Measurements from ENCODE around the gene GLT1D1.

The GLT1D1 gene

GRCh38 chr12:128856035-128856790, 2.9 kb downstream of the GLT1D1 start:
- DNase-seq (ENCODE audit: low read depth), result no peak

- DNase-seq (ENCODE audit: low read depth), result no peak
These were observed 3.5 kb downstream of the GLT1D1 start for GRCh38 chr12:128856791-128857078.

GRCh38 chr12:128857133-128857763, 4.0 kb downstream of the GLT1D1 start:
- DNase-seq (ENCODE audit: low read depth), result no peak

GRCh38 chr12:128859311-128859710, 6.0 kb downstream of the GLT1D1 start:
- no peak for DNase-seq (ENCODE audit: low read depth)

GRCh38 chr12:128861226-128862016, 8.1 kb downstream of the GLT1D1 start:
- no peak for DNase-seq (ENCODE audit: low read depth)

- DNase-seq (ENCODE audit: low read depth), result no peak
These were observed 10.7 kb downstream of the GLT1D1 start for GRCh38 chr12:128863957-128864356.

- no peak for DNase-seq (ENCODE audit: low read depth)
These were observed 11.4 kb downstream of the GLT1D1 start for GRCh38 chr12:128864516-128865186.

- no peak for DNase-seq (ENCODE audit: low read depth)
These were observed 14.2 kb downstream of the GLT1D1 start for GRCh38 chr12:128867466-128867865.

- DNase-seq (ENCODE audit: low read depth), result no peak
These were observed 18.2 kb downstream of the GLT1D1 start for GRCh38 chr12:128871516-128871892.

GRCh38 chr12:128872303-128872702, 19.0 kb downstream of the GLT1D1 start:
- DNase-seq (ENCODE audit: low read depth), result no peak

- DNase-seq (ENCODE audit: low read depth), result no peak
These were observed 23.3 kb downstream of the GLT1D1 start for GRCh38 chr12:128876559-128876958.

GRCh38 chr12:128879898-128880764, 26.9 kb downstream of the GLT1D1 start:
- no peak for DNase-seq (ENCODE audit: low read depth)

- DNase-seq (ENCODE audit: low read depth), result no peak
These were observed 38.6 kb downstream of the GLT1D1 start for GRCh38 chr12:128891856-128892255.

GRCh38 chr12:128903236-128903635, 50.0 kb downstream of the GLT1D1 start:
- no peak for DNase-seq (ENCODE audit: low read depth)

GRCh38 chr12:128905003-128905544, 51.8 kb downstream of the GLT1D1 start:
- no peak for DNase-seq (ENCODE audit: low read depth)

- no peak for DNase-seq (ENCODE audit: low read depth)
These were observed 53.3 kb downstream of the GLT1D1 start for GRCh38 chr12:128906485-128907137.

- no peak for DNase-seq (ENCODE audit: low read depth)
These were observed 55.0 kb downstream of the GLT1D1 start for GRCh38 chr12:128908254-128908653.

GRCh38 chr12:128909653-128910052, 56.4 kb downstream of the GLT1D1 start:
- no peak for DNase-seq (ENCODE audit: low read depth)

- no peak for DNase-seq (ENCODE audit: low read depth)
These were observed 57.4 kb downstream of the GLT1D1 start for GRCh38 chr12:128910629-128911028.

- DNase-seq (ENCODE audit: low read depth), result no peak
These were observed 58.6 kb downstream of the GLT1D1 start for GRCh38 chr12:128911861-128912260.
